GM12878 (cell line): ENCODE measurements around the gene PARM1. TPM values are rescaled to one million over a fixed set of nuclear protein-coding genes. Genes with fewer than 3 reads are reported as not detected.

ENCODE experiments used
- ATAC-seq: fragments of 200-7000 bp; cut with Tn5 transposase; 3 replicates; pipeline ENCODE4 v1.9.1; 2020; ENCODE audit warnings: mild to moderate bottlenecking, moderate library complexity
- BruUV-seq: library from RNA; stranded (reverse); fragments of 400-500 nt; replicated peaks from 2 replicates; lab custom pipeline; 2021; lab: Mats Ljungman, UMichigan
- CTCF ChIA-PET: fragments of 300-600 bp; sonication (Branson Sonifier 250); formaldehyde crosslinking; extraction: SDS; loops from one replicate; lab custom pipeline; 2021; ENCODE audit warnings: inconsistent platforms; lab: Yijun Ruan, JAX
- POLR2A ChIA-PET: fragments of 350-600 bp; formaldehyde crosslinking; extraction: SDS; loops from one replicate; lab custom pipeline; 2021; ENCODE audit warnings: inconsistent platforms; lab: Charles Lee
- RAD21 ChIA-PET: fragments of 300-600 bp; sonication (Branson Sonifier 250); formaldehyde crosslinking; loops from one replicate; lab custom pipeline; 2023; ENCODE audit warnings: antibody characterized with exemption; ENCODE audit not compliant: unreplicated experiment; lab: Charles Lee
- SMC1A ChIA-PET: fragments of 300-600 bp; sonication (Branson Sonifier 250); formaldehyde crosslinking; loops from one replicate; lab custom pipeline; 2023; ENCODE audit not compliant: unreplicated experiment, uncharacterized antibody; lab: Charles Lee
- DNase-seq: peaks from one replicate; pipeline ENCODE4 v3.0.0-alpha.2; 2011; ENCODE audit warnings: low read depth, low spot score
- FAIRE-seq: peaks from 3 replicates; lab custom pipeline; 2011; peaks lifted over from hg19 to GRCh38; lab: Jason Lieb, UNC
- H2AFZ ChIP-seq: 2 replicates; pipeline ENCODE4 v1.6.0; 2011; ENCODE audit warnings: low read depth, low read length, control low read depth; ENCODE audit not compliant: control insufficient read depth
- H3K27ac ChIP-seq: 2 replicates; pipeline ENCODE4 v1.5.1; 2011; ENCODE audit warnings: control low read depth; ENCODE audit not compliant: control insufficient read depth, insufficient read depth
- H3K27me3 ChIP-seq, 2 experiments: replicated peaks in 1 of 2; 2 replicates each; pipeline versions ENCODE4 v1.6.0 to v1.6.1; 2011; ENCODE audit warnings: low read length in 1 of 2; ENCODE audit not compliant: control insufficient read depth in 2 of 2, insufficient read depth in 2 of 2
- H3K36me3 ChIP-seq, 2 experiments: 2 replicates each; pipeline ENCODE4 v1.5.1; 2011; ENCODE audit warnings: low read length in 1 of 2; ENCODE audit not compliant: control insufficient read depth in 2 of 2, insufficient read depth in 2 of 2
- H3K4me1 ChIP-seq: 2 replicates; pipeline ENCODE4 v1.6.1; 2011; ENCODE audit warnings: mild to moderate bottlenecking, low read length, moderate library complexity, mixed read lengths; ENCODE audit not compliant: control insufficient read depth, insufficient read depth
- H3K4me2 ChIP-seq: 2 replicates; pipeline ENCODE4 v1.6.0; 2011; ENCODE audit warnings: control low read depth; ENCODE audit not compliant: control insufficient read depth, insufficient read depth
- H3K4me3 ChIP-seq: fragments of 200-600 bp; sonication (generic); 2 replicates; pipeline ENCODE4 v1.5.1; 2016
- H3K79me2 ChIP-seq: 2 replicates; pipeline ENCODE4 v1.6.0; 2011; ENCODE audit warnings: low read length; ENCODE audit not compliant: control insufficient read depth, insufficient read depth
- H3K9ac ChIP-seq: 2 replicates; pipeline ENCODE4 v1.8.0; 2011; ENCODE audit warnings: low read length, control low read depth, mixed read lengths; ENCODE audit not compliant: control insufficient read depth, insufficient read depth
- H3K9me3 ChIP-seq: replicated peaks from 3 replicates; pipeline ENCODE4 v1.5.1; 2011; ENCODE audit warnings: mild to moderate bottlenecking, low read length; ENCODE audit not compliant: control insufficient read depth, insufficient read depth
- H4K20me1 ChIP-seq: 2 replicates; pipeline ENCODE4 v1.6.0; 2011; ENCODE audit not compliant: control insufficient read depth, insufficient read depth
- BCL11A ChIP-seq: IDR thresholded peaks from 2 replicates; pipeline ENCODE4 v1.6.1; 2011; ENCODE audit warnings: low read depth, low read length
- BHLHE40 ChIP-seq, 2 experiments: fragments of 450-650 bp in 1 of 2; IDR thresholded peaks; 2 replicates each; pipeline ENCODE4 v1.6.1; 2011 to 2017; ENCODE audit warnings: low read depth in 2 of 2, borderline replicate concordance in 1 of 2, improper control_type of control experiment in 1 of 2, low read length in 1 of 2, mild to moderate bottlenecking in 1 of 2
- CHD1 ChIP-seq: IDR thresholded peaks from 2 replicates; pipeline ENCODE4 v1.6.1; 2012; ENCODE audit warnings: low read depth, low read length, improper control_type of control experiment
- GABPA ChIP-seq: IDR thresholded peaks from 2 replicates; pipeline ENCODE4 v1.6.1; 2014; ENCODE audit warnings: antibody characterized with exemption, low read depth, mild to moderate bottlenecking, inconsistent platforms
- IRF4 ChIP-seq: IDR thresholded peaks from 2 replicates; pipeline ENCODE4 v1.6.1; 2011; ENCODE audit warnings: low read depth, low read length
- NBN ChIP-seq: fragments of 450-650 bp; IDR thresholded peaks from 2 replicates; pipeline ENCODE4 v1.6.1; 2016
- NFYA ChIP-seq: IDR thresholded peaks from 2 replicates; pipeline ENCODE4 v1.6.1; 2011; ENCODE audit warnings: low read depth, mild to moderate bottlenecking, low read length, improper control_type of control experiment, borderline replicate concordance
- NR2C1 ChIP-seq: fragments of 450-650 bp; IDR thresholded peaks from 2 replicates; pipeline ENCODE4 v1.6.1; 2017; ENCODE audit warnings: antibody characterized with exemption, mild to moderate bottlenecking, moderate library complexity
- POLR2AphosphoS5 ChIP-seq: IDR thresholded peaks from 2 replicates; pipeline ENCODE4 v1.6.1; 2011; ENCODE audit warnings: mild to moderate bottlenecking, low read length, inconsistent platforms
- RAD21 ChIP-seq: IDR thresholded peaks from 2 replicates; pipeline ENCODE4 v1.6.1; 2011; ENCODE audit warnings: mild to moderate bottlenecking, low read depth, low read length, moderate library complexity; ENCODE audit not compliant: insufficient read depth
- TCF7 ChIP-seq: IDR thresholded peaks from 2 replicates; pipeline ENCODE4 v1.6.1; 2014; ENCODE audit warnings: antibody characterized with exemption, borderline replicate concordance
- ZNF207 ChIP-seq: fragments of 450-650 bp; IDR thresholded peaks from 2 replicates; pipeline ENCODE4 v1.6.1; 2014; ENCODE audit warnings: antibody characterized with exemption, mild to moderate bottlenecking, borderline replicate concordance
- WGBS: methylation state at CpG from one replicate; pipeline ENCODE4 v1.1.6; 2016; ENCODE audit warnings: low lambda C conversion rate; ENCODE audit not compliant: insufficient replicate concordance, insufficient coverage; ENCODE audit errors: missing lambda C conversion rate; 5-methylcytosine and 5-hydroxymethylcytosine counted together
- in situ Hi-C: fragments of 300-500 bp; cut with MboI; formaldehyde crosslinking; loops from 9 replicates; pipeline ENCODE4 v1.14.3; 2018; ENCODE audit warnings: mixed read lengths
- intact Hi-C: fragments of 100-400 bp; cut with micrococcal nuclease; formaldehyde crosslinking; loops from one replicate; pipeline ENCODE4 v1.14.2; 2022; ENCODE audit not compliant: unreplicated experiment
- polyA plus RNA-seq, 11 experiments: library from polyadenylated mRNA; depleted of rRNA in 4 of 11; unstranded in 6 of 11; stranded (reverse) in 5 of 11; fragments of >200 nt; fragmentation: Nextera tagmentation in 4 of 11; fragmentation: Illumina TruSeq in 1 of 11; extraction: Ambion mirVana in 4 of 11; extraction: Trizol in 1 of 11; gene quantifications; 1 replicate in 1 of 11; 2 replicates in 10 of 11; pipeline versions ENCODE4 v1.2.1 to v1.2.3, GENCODE V29; 2011 to 2016; ENCODE audit warnings: inconsistent platforms in 2 of 11, missing spikeins in 2 of 11, low read depth in 1 of 11
- total RNA-seq, 4 experiments: library from RNA; depleted of rRNA in 3 of 4; stranded (reverse); fragments of >200 nt in 3 of 4; fragmentation: Illumina TruSeq in 1 of 4; extraction: Trizol in 1 of 4; gene quantifications; 2 replicates each; pipeline versions ENCODE4 v1.2.1 to v1.2.3, GENCODE V29; 2013 to 2021
- TF ChIP-seq, protein P1 (sequence below): IDR thresholded peaks from 2 replicates; pipeline ENCODE4 v1.6.1; 2012; ENCODE audit warnings: mild to moderate bottlenecking, low read depth, low read length
- TF ChIP-seq, protein P2 (sequence below): fragments of 450-650 bp; IDR thresholded peaks from 2 replicates; pipeline ENCODE4 v1.6.1; 2016; ENCODE audit warnings: mild to moderate bottlenecking

The PARM1 gene
- total and polyA plus RNA-seq, 10 of the 15 experiments (the other 5 are each of a cell fraction or from before 2014, with no cell fraction given): 13.9 to 56.2 (median 41.3) TPM

DNA sequence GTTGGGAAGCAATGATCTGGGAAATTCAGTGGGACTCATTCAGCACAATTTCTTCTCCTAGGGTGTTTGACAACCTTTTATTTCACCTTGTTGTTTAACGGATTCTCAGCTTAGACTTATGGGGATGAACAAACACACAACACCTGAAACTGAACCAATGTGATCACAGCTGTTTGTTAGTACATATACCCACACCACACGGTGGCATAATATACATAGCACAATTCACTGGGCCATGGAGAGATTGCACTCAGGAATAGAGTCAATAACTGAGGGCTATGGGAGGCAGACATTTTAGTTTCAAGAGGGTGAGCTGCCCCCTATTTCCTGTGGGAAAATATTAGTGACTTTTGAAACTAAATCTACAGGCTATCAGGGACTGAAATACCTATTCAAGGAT, 148.0 kb downstream of the PARM1 start:
- no peak overlapping the region for H3K4me2 ChIP-seq
- ATAC-seq (no peak), DNase-seq (no peak), FAIRE-seq (no peak)
- no peak overlapping the region for H2AFZ ChIP-seq
- in situ Hi-C loops (no loop called here), intact Hi-C loops (no loop called here)
- H3K9me3 ChIP-seq: no peaks in the 10 kb centered on the region; the same call in 2 of the 3 replicates
- no peak overlapping the region for H3K4me3 ChIP-seq
- RAD21 ChIA-PET: no interaction called here
- 40% methylated on average over 2 of the region's 2 CpGs for WGBS
- H3K79me2 ChIP-seq: no peaks in the 10 kb centered on the region
- no peaks in the 10 kb centered on the region for H3K27me3 ChIP-seq
- CTCF ChIA-PET: interaction anchor here (1.0 to 1.3 kb wide), 2 partner anchors 207 to 210 kb away, joined by 3 to 7 read pairs; no protein-coding TSS in a partner anchor
- no peaks in the 10 kb centered on the region for H4K20me1 ChIP-seq
- POLR2A ChIA-PET: no interaction called here
- no TSS peak for BruUV-seq
- SMC1A ChIA-PET: interaction anchor here (1.0 kb wide), 1 partner anchor 10 kb away, joined by 3 read pairs; no protein-coding TSS in a partner anchor
- TF ChIP-seq RAD21 (peak; percentile 24; the same call in 1 of the 2 replicates), IRF4 (no peak)
- H3K36me3 ChIP-seq: no peaks in the 10 kb centered on the region
- no peaks in the 10 kb centered on the region for H3K4me1 ChIP-seq
- no peak overlapping the region for H3K27ac ChIP-seq
- no peak overlapping the region for H3K9ac ChIP-seq

DNA sequence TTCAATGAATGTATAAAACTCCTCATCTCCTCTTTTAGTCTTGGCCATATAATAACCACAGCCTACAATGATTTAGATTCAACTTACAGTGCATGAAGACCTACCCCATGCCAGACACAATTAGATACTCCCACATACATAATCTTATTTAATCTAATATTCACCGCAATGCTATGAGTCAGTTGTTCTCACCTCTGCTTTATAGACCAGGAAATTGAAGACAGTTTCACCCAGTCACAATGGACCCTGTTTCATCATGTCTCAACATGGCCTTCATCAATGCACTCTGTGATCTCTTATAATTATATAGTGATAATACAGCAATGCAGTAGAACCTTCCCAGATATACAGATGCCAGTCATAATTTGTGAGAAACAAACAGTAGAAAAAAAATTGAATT, 148.6 kb downstream of the PARM1 start:
- 95% methylated on average over 1 of the region's 1 CpG for WGBS
- Histone ChIP-seq H3K4me1 (no peaks in the 10 kb centered on the region), H3K9me3 (no peaks in the 10 kb centered on the region; the same call in 2 of the 3 replicates), H3K27ac (no peak overlapping the region), H4K20me1 (no peaks in the 10 kb centered on the region), H3K27me3 (no peaks in the 10 kb centered on the region), H2AFZ (no peak overlapping the region), H3K36me3 (no peaks in the 10 kb centered on the region), H3K4me2 (no peak overlapping the region), H3K79me2 (no peaks in the 10 kb centered on the region), H3K9ac (no peak overlapping the region), H3K4me3 (no peak overlapping the region)
- no peak for FAIRE-seq
- in situ Hi-C loops (no loop called here), intact Hi-C loops (no loop called here)
- no TSS peak for BruUV-seq
- ChIA-PET CTCF (no interaction called here), SMC1A (no interaction called here), RAD21 (no interaction called here), POLR2A (no interaction called here)
- ATAC-seq: no peak
- no peak for DNase-seq
- TF ChIP-seq GABPA (no peak), BCL11A (no peak), BHLHE40 (IDR thresholded peaks at IDR 0.05; ENCODE audit: borderline replicate concordance in 1 of 2, low read depth in 2 of 2, low read length in 1 of 2) (no peak), NFYA (no peak), NR2C1 (no peak), CHD1 (no peak), TCF7 (no peak), ZNF207 (no peak), NBN (no peak), POLR2AphosphoS5 (no peak)
- TF ChIP-seq, protein P1, sequence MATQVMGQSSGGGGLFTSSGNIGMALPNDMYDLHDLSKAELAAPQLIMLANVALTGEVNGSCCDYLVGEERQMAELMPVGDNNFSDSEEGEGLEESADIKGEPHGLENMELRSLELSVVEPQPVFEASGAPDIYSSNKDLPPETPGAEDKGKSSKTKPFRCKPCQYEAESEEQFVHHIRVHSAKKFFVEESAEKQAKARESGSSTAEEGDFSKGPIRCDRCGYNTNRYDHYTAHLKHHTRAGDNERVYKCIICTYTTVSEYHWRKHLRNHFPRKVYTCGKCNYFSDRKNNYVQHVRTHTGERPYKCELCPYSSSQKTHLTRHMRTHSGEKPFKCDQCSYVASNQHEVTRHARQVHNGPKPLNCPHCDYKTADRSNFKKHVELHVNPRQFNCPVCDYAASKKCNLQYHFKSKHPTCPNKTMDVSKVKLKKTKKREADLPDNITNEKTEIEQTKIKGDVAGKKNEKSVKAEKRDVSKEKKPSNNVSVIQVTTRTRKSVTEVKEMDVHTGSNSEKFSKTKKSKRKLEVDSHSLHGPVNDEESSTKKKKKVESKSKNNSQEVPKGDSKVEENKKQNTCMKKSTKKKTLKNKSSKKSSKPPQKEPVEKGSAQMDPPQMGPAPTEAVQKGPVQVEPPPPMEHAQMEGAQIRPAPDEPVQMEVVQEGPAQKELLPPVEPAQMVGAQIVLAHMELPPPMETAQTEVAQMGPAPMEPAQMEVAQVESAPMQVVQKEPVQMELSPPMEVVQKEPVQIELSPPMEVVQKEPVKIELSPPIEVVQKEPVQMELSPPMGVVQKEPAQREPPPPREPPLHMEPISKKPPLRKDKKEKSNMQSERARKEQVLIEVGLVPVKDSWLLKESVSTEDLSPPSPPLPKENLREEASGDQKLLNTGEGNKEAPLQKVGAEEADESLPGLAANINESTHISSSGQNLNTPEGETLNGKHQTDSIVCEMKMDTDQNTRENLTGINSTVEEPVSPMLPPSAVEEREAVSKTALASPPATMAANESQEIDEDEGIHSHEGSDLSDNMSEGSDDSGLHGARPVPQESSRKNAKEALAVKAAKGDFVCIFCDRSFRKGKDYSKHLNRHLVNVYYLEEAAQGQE: no peak
- TF ChIP-seq, protein P2, sequence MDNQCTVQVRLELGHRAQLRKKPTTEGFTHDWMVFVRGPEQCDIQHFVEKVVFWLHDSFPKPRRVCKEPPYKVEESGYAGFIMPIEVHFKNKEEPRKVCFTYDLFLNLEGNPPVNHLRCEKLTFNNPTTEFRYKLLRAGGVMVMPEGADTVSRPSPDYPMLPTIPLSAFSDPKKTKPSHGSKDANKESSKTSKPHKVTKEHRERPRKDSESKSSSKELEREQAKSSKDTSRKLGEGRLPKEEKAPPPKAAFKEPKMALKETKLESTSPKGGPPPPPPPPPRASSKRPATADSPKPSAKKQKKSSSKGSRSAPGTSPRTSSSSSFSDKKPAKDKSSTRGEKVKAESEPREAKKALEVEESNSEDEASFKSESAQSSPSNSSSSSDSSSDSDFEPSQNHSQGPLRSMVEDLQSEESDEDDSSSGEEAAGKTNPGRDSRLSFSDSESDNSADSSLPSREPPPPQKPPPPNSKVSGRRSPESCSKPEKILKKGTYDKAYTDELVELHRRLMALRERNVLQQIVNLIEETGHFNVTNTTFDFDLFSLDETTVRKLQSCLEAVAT: no peak
